ENCODE data around the gene EZH2. TPM values are rescaled to one million over a fixed set of nuclear protein-coding genes. Genes with fewer than 3 reads are reported as not detected.

Gene EZH2
- total and polyA plus RNA-seq, 4 donors, result 2.0 to 21.3 (median 2.5) TPM

GRCh38 chr7:148925836-148926235 lies 41.7 kb upstream of the EZH2 start (continued):
- TF ChIP-seq CTCF (IDR thresholded peaks at IDR 0.05; ENCODE audit: low read depth, low read length, missing input control) (no peak), FOXA1 (IDR thresholded peaks at IDR 0.05) (no peak), RAD21 (IDR thresholded peaks at IDR 0.05) (no peak), EGR1 (IDR thresholded peaks at IDR 0.05; ENCODE audit: low read depth in 2 of 2) (no peak), RXRA (IDR thresholded peaks at IDR 0.05) (no peak), GABPA (IDR thresholded peaks at IDR 0.05 in 1 of 2, conservative IDR thresholded peaks at IDR 0.05 in 1 of 2) (no peak), ATF3 (IDR thresholded peaks at IDR 0.05) (no peak), MAX (IDR thresholded peaks at IDR 0.05) (no peak)

- Histone ChIP-seq H3K36me3 (ENCODE audit: control insufficient read depth in 4 of 4, insufficient read depth in 3 of 4, low read depth in 1 of 4, low read length in 3 of 4) (no peaks in the 10 kb centered on the region), H3K4me3 (ENCODE audit: low read depth in 1 of 3, low read length in 3 of 3) (no peak overlapping the region), H3K9ac (ENCODE audit: low read depth in 1 of 2, low read length in 2 of 2) (no peak overlapping the region), H3K27me3 (ENCODE audit: control insufficient read depth in 4 of 4, insufficient read depth in 4 of 4, low read length in 3 of 4) (no peaks in the 10 kb centered on the region), H3K4me1 (ENCODE audit: control insufficient read depth in 4 of 4, insufficient read depth in 4 of 4, low read length in 3 of 4) (no peaks in the 10 kb centered on the region), H3K27ac (ENCODE audit: low read depth in 1 of 2, low read length in 2 of 2) (no peak overlapping the region), H3K9me3 (ENCODE audit: control insufficient read depth in 4 of 4, low read length in 3 of 4) (no peaks in the 10 kb centered on the region)
- WGBS, result 92% methylated on average over 5 of the region's 5 CpGs
- no peak for DNase-seq (ENCODE audit: low spot score)
- TF ChIP-seq MAX (IDR thresholded peaks at IDR 0.05) (no peak), ATF3 (IDR thresholded peaks at IDR 0.05) (no peak), JUND (IDR thresholded peaks at IDR 0.05) (no peak), NR2F2 (IDR thresholded peaks at IDR 0.05) (no peak), YY1 (IDR thresholded peaks at IDR 0.05) (no peak), FOXA1 (IDR thresholded peaks at IDR 0.05) (no peak), REST (IDR thresholded peaks at IDR 0.05) (no peak), GABPA (IDR thresholded peaks at IDR 0.05 in 1 of 2, conservative IDR thresholded peaks at IDR 0.05 in 1 of 2) (no peak), HNF4G (IDR thresholded peaks at IDR 0.05) (no peak), HNF4A (conservative IDR thresholded peaks at IDR 0.05) (no peak), RXRA (IDR thresholded peaks at IDR 0.05) (no peak), FOXA2 (IDR thresholded peaks at IDR 0.05) (no peak), SP1 (IDR thresholded peaks at IDR 0.05) (no peak)
Observed at GRCh38 chr7:148924011-148924410, 39.9 kb upstream of the EZH2 start.

Data from liver (tissue), 9 donors.